Measurements from ENCODE around the gene UGT3A2.

The UGT3A2 gene

DNA sequence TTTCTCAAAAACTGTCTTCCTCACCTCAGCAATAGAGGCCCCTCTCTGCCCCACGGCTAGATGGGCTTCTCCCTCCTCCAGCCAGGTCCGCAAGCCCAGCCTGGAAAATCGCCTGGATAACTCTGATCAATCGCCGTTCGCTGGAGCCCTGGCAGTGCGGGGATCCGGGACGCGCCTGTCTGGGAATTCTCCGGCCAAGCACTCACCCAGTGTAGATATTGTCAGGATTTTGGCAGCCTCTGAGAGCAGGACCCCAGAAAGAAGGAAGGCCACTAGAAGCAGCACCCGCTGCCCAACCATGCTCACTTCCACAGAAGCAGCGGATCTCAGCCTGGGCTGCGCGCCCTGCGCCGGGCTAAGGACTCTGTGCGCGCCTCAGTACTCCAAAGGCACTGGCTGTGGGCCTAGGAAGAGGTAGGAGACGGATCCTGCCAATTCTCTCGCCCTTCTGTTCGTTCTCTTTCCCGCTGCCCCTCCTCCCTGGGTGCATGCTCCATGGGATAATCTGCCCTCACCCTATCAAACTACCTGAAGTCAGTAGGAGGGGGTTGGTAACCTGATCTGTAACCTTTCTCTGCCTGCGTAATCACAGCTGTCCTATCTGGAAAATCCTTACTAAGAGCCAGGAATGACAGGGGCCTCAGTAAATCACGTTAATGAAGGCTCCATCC lies 75.6 kb downstream of the UGT3A2 start, which contains the start of gene UGT3A1:
Gene UGT3A1, minus strand, starts transcription at position 450 of the 671 bp plus-strand sequence. Its CDS starts 150 bp downstream, at position 300.
- H3K36me3 ChIP-seq (ENCODE audit: control insufficient read depth in 2 of 2, insufficient read depth in 1 of 2, low read length in 2 of 2), result no peaks in the 10 kb centered on the region
- H3K9me3 ChIP-seq (ENCODE audit: control insufficient read depth, insufficient read depth, low read depth, low read length), result no peaks in the 10 kb centered on the region
- ChIA-PET POLR2A (no interaction called here), CTCF (interaction anchor here (0.6 kb wide), 2 partner anchors 11 to 699 kb away, joined by 4 read pairs; no protein-coding TSS in a partner anchor)
- no peak for TF ChIP-seq ZNF175 (tag by site-specific recombination; IDR thresholded peaks at IDR 0.05)
- TF ChIP-seq SP7 (tag by site-specific recombination; IDR thresholded peaks at IDR 0.05), result no peak
- no peak for TF ChIP-seq ZNF548 (tag by site-specific recombination; IDR thresholded peaks at IDR 0.05)
- no peak for TF ChIP-seq ZNF707 (tag by site-specific recombination; IDR thresholded peaks at IDR 0.05)
- no peak for TF ChIP-seq ZSCAN23 (tag by site-specific recombination; IDR thresholded peaks at IDR 0.05)
- no peak for TF ChIP-seq ZNF19 (tag by site-specific recombination; IDR thresholded peaks at IDR 0.05; ENCODE audit: low read depth)
- TF ChIP-seq ZNF433 (tag by site-specific recombination; IDR thresholded peaks at IDR 0.05; ENCODE audit: low read depth), result no peak
- no peak for TF ChIP-seq ZNF558 (tag by site-specific recombination; IDR thresholded peaks at IDR 0.05)
- TF ChIP-seq ZNF426 (tag by site-specific recombination; IDR thresholded peaks at IDR 0.05), result no peak
- no peak for TF ChIP-seq ZNF138 (tag by site-specific recombination; IDR thresholded peaks at IDR 0.05; ENCODE audit: borderline replicate concordance)
- TF ChIP-seq, protein P1, sequence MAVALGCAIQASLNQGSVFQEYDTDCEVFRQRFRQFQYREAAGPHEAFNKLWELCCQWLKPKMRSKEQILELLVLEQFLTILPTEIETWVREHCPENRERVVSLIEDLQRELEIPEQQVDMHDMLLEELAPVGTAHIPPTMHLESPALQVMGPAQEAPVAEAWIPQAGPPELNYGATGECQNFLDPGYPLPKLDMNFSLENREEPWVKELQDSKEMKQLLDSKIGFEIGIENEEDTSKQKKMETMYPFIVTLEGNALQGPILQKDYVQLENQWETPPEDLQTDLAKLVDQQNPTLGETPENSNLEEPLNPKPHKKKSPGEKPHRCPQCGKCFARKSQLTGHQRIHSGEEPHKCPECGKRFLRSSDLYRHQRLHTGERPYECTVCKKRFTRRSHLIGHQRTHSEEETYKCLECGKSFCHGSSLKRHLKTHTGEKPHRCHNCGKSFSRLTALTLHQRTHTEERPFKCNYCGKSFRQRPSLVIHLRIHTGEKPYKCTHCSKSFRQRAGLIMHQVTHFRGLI (tag by site-specific recombination; IDR thresholded peaks at IDR 0.05), result no peak
- TF ChIP-seq, protein P2, sequence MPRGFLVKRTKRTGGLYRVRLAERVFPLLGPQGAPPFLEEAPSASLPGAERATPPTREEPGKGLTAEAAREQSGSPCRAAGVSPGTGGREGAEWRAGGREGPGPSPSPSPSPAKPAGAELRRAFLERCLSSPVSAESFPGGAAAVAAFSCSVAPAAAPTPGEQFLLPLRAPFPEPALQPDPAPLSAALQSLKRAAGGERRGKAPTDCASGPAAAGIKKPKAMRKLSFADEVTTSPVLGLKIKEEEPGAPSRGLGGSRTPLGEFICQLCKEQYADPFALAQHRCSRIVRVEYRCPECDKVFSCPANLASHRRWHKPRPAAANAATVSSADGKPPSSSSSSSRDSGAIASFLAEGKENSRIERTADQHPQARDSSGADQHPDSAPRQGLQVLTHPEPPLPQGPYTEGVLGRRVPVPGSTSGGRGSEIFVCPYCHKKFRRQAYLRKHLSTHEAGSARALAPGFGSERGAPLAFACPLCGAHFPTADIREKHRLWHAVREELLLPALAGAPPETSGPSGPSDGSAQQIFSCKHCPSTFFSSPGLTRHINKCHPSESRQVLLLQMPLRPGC (tag by site-specific recombination; IDR thresholded peaks at IDR 0.05), result no peak
- no peak for TF ChIP-seq ZNF292 (tag by site-specific recombination; IDR thresholded peaks at IDR 0.05; ENCODE audit: borderline replicate concordance, low read depth)
- TF ChIP-seq, protein P3, sequence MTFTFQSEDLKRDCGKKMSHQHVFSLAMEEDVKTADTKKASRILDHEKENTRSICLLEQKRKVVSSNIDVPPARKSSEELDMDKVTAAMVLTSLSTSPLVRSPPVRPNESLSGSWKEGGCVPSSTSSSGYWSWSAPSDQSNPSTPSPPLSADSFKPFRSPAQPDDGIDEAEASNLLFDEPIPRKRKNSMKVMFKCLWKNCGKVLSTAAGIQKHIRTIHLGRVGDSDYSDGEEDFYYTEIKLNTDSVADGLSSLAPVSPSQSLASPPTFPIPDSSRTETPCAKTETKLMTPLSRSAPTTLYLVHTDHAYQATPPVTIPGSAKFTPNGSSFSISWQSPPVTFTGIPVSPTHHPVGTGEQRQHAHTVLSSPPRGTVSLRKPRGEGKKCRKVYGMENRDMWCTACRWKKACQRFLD (tag by site-specific recombination; IDR thresholded peaks at IDR 0.05), result no peak
- TF ChIP-seq ZNF600 (tag by site-specific recombination; IDR thresholded peaks at IDR 0.05), result no peak
- no peaks in the 10 kb centered on the region for H3K4me1 ChIP-seq (ENCODE audit: control insufficient read depth, insufficient read depth, low read length)
- no peak within 1 kb of the TSS for H3K4me3 ChIP-seq (ENCODE audit: low read depth, low read length)
- H3K27ac ChIP-seq (ENCODE audit: extremely low read depth, low read depth, low read length), result no peak within 1 kb of the TSS

DNA sequence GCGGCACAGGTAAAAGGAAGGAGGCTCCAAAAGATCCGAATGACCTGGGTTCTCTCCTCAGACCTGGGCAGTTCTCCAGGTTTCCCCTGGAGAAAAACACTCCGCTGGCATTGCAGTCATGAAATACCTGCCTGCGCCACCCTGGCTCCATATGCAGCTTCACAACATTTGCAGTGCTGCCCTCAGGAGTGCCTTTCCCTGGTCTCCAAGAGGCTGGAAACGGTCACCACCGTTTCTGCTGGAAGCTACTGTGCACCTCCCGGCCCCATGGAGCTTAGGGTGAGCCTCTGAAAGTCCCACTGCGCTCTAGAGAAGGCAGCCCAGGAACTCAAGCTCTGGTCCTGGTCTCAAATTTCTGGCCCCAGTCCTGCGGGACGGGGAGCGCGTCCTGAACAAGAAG lies 76.2 kb downstream of the UGT3A2 start:
- ChIA-PET CTCF (interaction anchor here (0.6 kb wide), 1 partner anchor 700 kb away, joined by 4 read pairs; no protein-coding TSS in a partner anchor), POLR2A (no interaction called here)
- no peak for TF ChIP-seq ZNF391 (tag by site-specific recombination; IDR thresholded peaks at IDR 0.05; ENCODE audit: borderline replicate concordance, low read depth)
- no peak for TF ChIP-seq ZNF133 (tag by site-specific recombination; IDR thresholded peaks at IDR 0.05)
- TF ChIP-seq ZNF132 (tag by site-specific recombination; IDR thresholded peaks at IDR 0.05; ENCODE audit: borderline replicate concordance), result no peak
- H3K9me3 ChIP-seq (ENCODE audit: control insufficient read depth, insufficient read depth, low read depth, low read length), result no peaks in the 10 kb centered on the region
- no peaks in the 10 kb centered on the region for H3K36me3 ChIP-seq (ENCODE audit: control insufficient read depth in 2 of 2, insufficient read depth in 1 of 2, low read length in 2 of 2)
- no peak overlapping the region for H3K4me3 ChIP-seq (ENCODE audit: low read depth, low read length)
- H3K27ac ChIP-seq (ENCODE audit: extremely low read depth, low read depth, low read length), result no peak overlapping the region
- H3K4me1 ChIP-seq (ENCODE audit: control insufficient read depth, insufficient read depth, low read length), result no peaks in the 10 kb centered on the region

Measured in HEK293 (cell line).